GM12891 (cell line): ENCODE measurements around the gene OR2AJ1.

Experiments used
- POLR2A ChIP-seq: IDR thresholded peaks from 2 replicates; pipeline ENCODE4 v1.6.1; 2011; ENCODE audit warnings: low read depth, low read length, control low read depth
- POLR2AphosphoS5 ChIP-seq: IDR thresholded peaks from 2 replicates; pipeline ENCODE4 v1.6.1; 2011; ENCODE audit warnings: low read depth, low read length, control low read depth
- SPI1 ChIP-seq: IDR thresholded peaks from 2 replicates; pipeline ENCODE4 v1.6.1; 2011; ENCODE audit warnings: low read depth, low read length, control low read depth
- TAF1 ChIP-seq: IDR thresholded peaks from 2 replicates; pipeline ENCODE4 v1.6.1; 2011; ENCODE audit warnings: low read depth, low read length, control low read depth

DNA sequence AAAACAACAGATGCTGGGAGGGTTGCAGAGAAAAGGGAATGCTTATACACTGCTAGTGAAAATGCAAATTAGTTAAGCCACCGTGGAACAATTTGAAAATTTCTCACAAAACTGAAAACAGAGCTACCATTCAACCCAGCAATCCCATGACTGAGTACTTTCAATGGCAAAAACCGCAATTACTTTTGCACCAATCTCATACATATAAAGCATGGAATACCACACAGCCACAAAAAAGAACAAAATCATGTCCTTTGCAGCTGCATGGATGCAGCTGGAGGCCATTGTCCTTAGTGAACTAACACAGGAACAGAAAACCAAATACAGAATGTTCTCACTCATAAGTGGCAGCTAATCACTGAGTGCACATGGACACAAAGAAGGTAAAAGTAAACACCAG is 10.9 kb upstream of the OR2AJ1 start:
- TF ChIP-seq POLR2AphosphoS5 (no peak), TAF1 (no peak), POLR2A (no peak), SPI1 (no peak)
